Activated T-cell treated with anti-CD3 and anti-CD28 coated beads, Interleukin-2, amount 50 U/mL, for 48 hours (primary cell): ENCODE measurements around the gene TASP1.
"Not testable (repeated sequence)": the region's sequence is repeated elsewhere in the genome, so short reads cannot be mapped to it uniquely, and the experiment has no call there.

Source experiments
- DNase-seq, 2 experiments: peaks; one replicate each; pipeline ENCODE4 v3.0.0-alpha.2; 2020

Gene TASP1

GRCh38 chr20:13638496-13639149 lies at the start of gene TASP1:
Gene TASP1, minus strand, starts transcription at chr20:13638932. Its CDS starts 8,854 bp downstream, at chr20:13630078.
- peak; percentile 96 to 97 for DNase-seq

GRCh38 chr20:13687815-13688214 lies 49.1 kb upstream of the TASP1 start:
- no peak for DNase-seq

GRCh38 chr20:13685623-13686022 lies 46.9 kb upstream of the TASP1 start:
- no peak for DNase-seq

GRCh38 chr20:13684566-13685222 lies 46.0 kb upstream of the TASP1 start:
- DNase-seq = no peak

GRCh38 chr20:13683833-13684232 lies 45.1 kb upstream of the TASP1 start:
- no peak for DNase-seq

GRCh38 chr20:13681248-13682125 lies 42.8 kb upstream of the TASP1 start:
- no peak for DNase-seq

- no peak for DNase-seq
Observed at GRCh38 chr20:13678944-13679343, 40.2 kb upstream of the TASP1 start.

- DNase-seq = no peak
Observed at GRCh38 chr20:13677241-13677640, 38.5 kb upstream of the TASP1 start.

- DNase-seq = no peak
Observed at GRCh38 chr20:13676682-13677081, 38.0 kb upstream of the TASP1 start.

GRCh38 chr20:13672690-13673089 lies 34.0 kb upstream of the TASP1 start:
- DNase-seq = no peak

GRCh38 chr20:13671916-13672378 lies 33.2 kb upstream of the TASP1 start:
- DNase-seq = no peak

- no peak for DNase-seq
Observed at GRCh38 chr20:13671512-13671911, 32.8 kb upstream of the TASP1 start.

GRCh38 chr20:13670160-13670559 lies 31.4 kb upstream of the TASP1 start:
- no peak for DNase-seq

- no peak for DNase-seq
Observed at GRCh38 chr20:13665709-13666395, 27.1 kb upstream of the TASP1 start.

GRCh38 chr20:13661070-13661685 lies 22.4 kb upstream of the TASP1 start:
- no peak for DNase-seq

- DNase-seq = no peak
Observed at GRCh38 chr20:13659288-13659687, 20.6 kb upstream of the TASP1 start.

- not testable (repeated sequence) for DNase-seq
Observed at GRCh38 chr20:13658060-13658459, 19.3 kb upstream of the TASP1 start.

GRCh38 chr20:13656721-13657368 lies 18.1 kb upstream of the TASP1 start:
- DNase-seq = no peak

GRCh38 chr20:13654463-13655023 lies 15.8 kb upstream of the TASP1 start:
- DNase-seq = no peak

- DNase-seq = no peak
Observed at GRCh38 chr20:13650474-13650873, 11.7 kb upstream of the TASP1 start.
